OCI-LY3 (cell line): Measurements from ENCODE around the gene DNM3.

Experiments
- H2AFZ ChIP-seq: fragments of 200-600, 300-600 bp; shearing (Covaris generic); 2 replicates; pipeline ENCODE4 v1.6.0; 2014; ENCODE audit warnings: antibody characterized with exemption, low read depth, low read length
- H3K27ac ChIP-seq: fragments of 200-600, 300-600 bp; sonication (generic); 2 replicates; pipeline ENCODE4 v1.5.1; 2014; ENCODE audit warnings: mild to moderate bottlenecking, low read length, moderate library complexity, mixed read lengths
- H3K27me3 ChIP-seq: fragments of 200-600, 300-600 bp; sonication (generic); 2 replicates; pipeline ENCODE4 v1.6.1; 2014; ENCODE audit warnings: low read depth, low read length, mixed read lengths
- H3K36me3 ChIP-seq: fragments of 200-600, 300-600 bp; sonication (generic); replicated peaks from 2 replicates; pipeline ENCODE3; 2014; ENCODE audit warnings: low read depth, low read length, mixed read lengths
- H3K4me1 ChIP-seq: fragments of 300-600, 200-600 bp; sonication (generic); 2 replicates; pipeline ENCODE4 v1.6.1; 2014; ENCODE audit warnings: low read length, mixed read lengths
- H3K4me2 ChIP-seq: fragments of 200-600, 300-600 bp; sonication (generic); 2 replicates; pipeline ENCODE4 v1.6.1; 2014; ENCODE audit warnings: low read length, mixed read lengths
- H3K4me3 ChIP-seq: fragments of 300-600, 200-600 bp; sonication (generic); 2 replicates; pipeline ENCODE4 v1.5.1; 2014; ENCODE audit warnings: antibody characterized with exemption, mild to moderate bottlenecking, low read length, moderate library complexity
- H3K79me2 ChIP-seq: fragments of 300-600, 200-600 bp; shearing (Covaris generic); 2 replicates; pipeline ENCODE4 v1.6.1; 2014; ENCODE audit warnings: mild to moderate bottlenecking, low read length, mixed read lengths
- H3K9ac ChIP-seq: fragments of 300-600, 200-600 bp; shearing (Covaris generic); 2 replicates; pipeline ENCODE4 v1.6.0; 2014; ENCODE audit warnings: mild to moderate bottlenecking, low read length, moderate library complexity
- H3K9me3 ChIP-seq: fragments of 200-600, 300-600 bp; shearing (Covaris generic); 2 replicates; pipeline ENCODE4 v1.6.1; 2014; ENCODE audit warnings: low read length, mixed read lengths; ENCODE audit not compliant: insufficient read depth
- H4K20me1 ChIP-seq: fragments of 200-600, 300-600 bp; sonication (generic); 2 replicates; pipeline ENCODE4 v1.6.1; 2016; ENCODE audit warnings: low read length, mixed read lengths; ENCODE audit not compliant: insufficient read depth
- EZH2phosphoT487 ChIP-seq: fragments of 200-600 bp; shearing (Covaris generic); IDR thresholded peaks from 2 replicates; pipeline ENCODE4 v1.6.1; 2018; ENCODE audit warnings: antibody characterized with exemption, mixed run types, low read depth
- TF ChIP-seq, protein P1 (sequence below): fragments of 200-600, 300-600 bp; sonication (generic); IDR thresholded peaks from 2 replicates; pipeline ENCODE4 v1.5.1; 2014; ENCODE audit warnings: antibody characterized with exemption, low read length, low read depth

The DNM3 gene

GRCh38 chr1:172380441-172381244, 539.3 kb downstream of the DNM3 start:
- no peaks in the 10 kb centered on the region for H3K27me3 ChIP-seq
- H3K36me3 ChIP-seq, result peaks cover 6% of the 10 kb centered on the region
- no peaks in the 10 kb centered on the region for H3K79me2 ChIP-seq
- H2AFZ ChIP-seq, result peak overlapping the region; percentile 35
- H3K4me1 ChIP-seq, result peaks cover 63% of the 10 kb centered on the region
- peak overlapping the region; percentile 87 for H3K27ac ChIP-seq
- no peaks in the 10 kb centered on the region for H4K20me1 ChIP-seq
- H3K9ac ChIP-seq, result peak overlapping the region; percentile 72
- peak overlapping the region; percentile 50 for H3K4me3 ChIP-seq
- H3K4me2 ChIP-seq, result peak overlapping the region; percentile 66
- no peaks in the 10 kb centered on the region for H3K9me3 ChIP-seq
- no peak for TF ChIP-seq EZH2phosphoT487
- TF ChIP-seq, protein P1, sequence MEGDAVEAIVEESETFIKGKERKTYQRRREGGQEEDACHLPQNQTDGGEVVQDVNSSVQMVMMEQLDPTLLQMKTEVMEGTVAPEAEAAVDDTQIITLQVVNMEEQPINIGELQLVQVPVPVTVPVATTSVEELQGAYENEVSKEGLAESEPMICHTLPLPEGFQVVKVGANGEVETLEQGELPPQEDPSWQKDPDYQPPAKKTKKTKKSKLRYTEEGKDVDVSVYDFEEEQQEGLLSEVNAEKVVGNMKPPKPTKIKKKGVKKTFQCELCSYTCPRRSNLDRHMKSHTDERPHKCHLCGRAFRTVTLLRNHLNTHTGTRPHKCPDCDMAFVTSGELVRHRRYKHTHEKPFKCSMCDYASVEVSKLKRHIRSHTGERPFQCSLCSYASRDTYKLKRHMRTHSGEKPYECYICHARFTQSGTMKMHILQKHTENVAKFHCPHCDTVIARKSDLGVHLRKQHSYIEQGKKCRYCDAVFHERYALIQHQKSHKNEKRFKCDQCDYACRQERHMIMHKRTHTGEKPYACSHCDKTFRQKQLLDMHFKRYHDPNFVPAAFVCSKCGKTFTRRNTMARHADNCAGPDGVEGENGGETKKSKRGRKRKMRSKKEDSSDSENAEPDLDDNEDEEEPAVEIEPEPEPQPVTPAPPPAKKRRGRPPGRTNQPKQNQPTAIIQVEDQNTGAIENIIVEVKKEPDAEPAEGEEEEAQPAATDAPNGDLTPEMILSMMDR, result peak; percentile 41

GRCh38 chr1:172381946-172382345, 540.6 kb downstream of the DNM3 start:
- H3K9me3 ChIP-seq, result no peaks in the 10 kb centered on the region
- no peak for TF ChIP-seq EZH2phosphoT487
- TF ChIP-seq, protein P1, result no peak
- 0 out of 2 replicates have a peak overlapping the region, but pooled peaks have one; percentile 1 for H2AFZ ChIP-seq
- H3K9ac ChIP-seq, result peak overlapping the region; percentile 72
- H3K27me3 ChIP-seq, result no peaks in the 10 kb centered on the region
- no peak overlapping the region for H3K4me3 ChIP-seq
- H4K20me1 ChIP-seq, result no peaks in the 10 kb centered on the region
- H3K36me3 ChIP-seq, result peaks cover 6% of the 10 kb centered on the region
- H3K4me1 ChIP-seq, result peaks cover 54% of the 10 kb centered on the region
- peak overlapping the region; percentile 26; the same call in 1 of the 2 replicates for H3K4me2 ChIP-seq
- H3K79me2 ChIP-seq, result no peaks in the 10 kb centered on the region
- H3K27ac ChIP-seq, result peak overlapping the region; percentile 87

GRCh38 chr1:172382406-172382805, 541.1 kb downstream of the DNM3 start:
- no peak overlapping the region for H3K4me3 ChIP-seq
- H3K4me2 ChIP-seq, result no peak overlapping the region
- H3K36me3 ChIP-seq, result peaks cover 6% of the 10 kb centered on the region
- H3K4me1 ChIP-seq, result peaks cover 52% of the 10 kb centered on the region
- peak overlapping the region; percentile 72; the same call in 1 of the 2 replicates for H3K9ac ChIP-seq
- no peaks in the 10 kb centered on the region for H3K27me3 ChIP-seq
- no peaks in the 10 kb centered on the region for H4K20me1 ChIP-seq
- peak overlapping the region; percentile 87 for H3K27ac ChIP-seq
- no peak for TF ChIP-seq EZH2phosphoT487
- TF ChIP-seq, protein P1, result no peak
- H3K79me2 ChIP-seq, result no peaks in the 10 kb centered on the region
- 0 out of 2 replicates have a peak overlapping the region, but pooled peaks have one; percentile 1 for H2AFZ ChIP-seq
- no peaks in the 10 kb centered on the region for H3K9me3 ChIP-seq

DNA sequence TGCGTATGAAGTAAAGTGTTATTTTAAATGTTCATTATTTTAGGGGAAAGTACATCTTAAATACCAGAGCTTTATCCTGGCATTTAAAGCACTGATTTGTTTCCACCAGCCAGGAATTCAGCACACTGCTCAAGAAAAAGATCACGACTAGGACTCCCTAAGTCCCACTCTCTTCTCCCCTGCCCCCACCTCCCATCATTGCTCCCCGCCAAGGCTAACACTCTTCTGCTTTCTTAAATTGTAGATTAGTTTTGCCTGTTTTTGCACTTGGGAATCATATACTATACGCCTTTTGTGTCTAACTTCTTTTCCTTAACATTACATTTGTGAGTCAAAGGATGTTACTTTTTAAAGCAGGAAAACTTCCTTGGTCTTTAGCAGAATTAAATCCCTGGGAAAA, 541.7 kb downstream of the DNM3 start:
- H3K79me2 ChIP-seq, result no peaks in the 10 kb centered on the region
- peaks cover 52% of the 10 kb centered on the region for H3K4me1 ChIP-seq
- H2AFZ ChIP-seq, result no peak overlapping the region
- TF ChIP-seq, protein P1, result no peak
- TF ChIP-seq EZH2phosphoT487, result no peak
- peaks cover 5% of the 10 kb centered on the region for H3K36me3 ChIP-seq
- H3K9ac ChIP-seq, result no peak overlapping the region
- H4K20me1 ChIP-seq, result no peaks in the 10 kb centered on the region
- no peak overlapping the region for H3K4me2 ChIP-seq
- H3K9me3 ChIP-seq, result no peaks in the 10 kb centered on the region
- H3K27ac ChIP-seq, result peak overlapping the region; percentile 87; the same call in 1 of the 2 replicates
- no peaks in the 10 kb centered on the region for H3K27me3 ChIP-seq
- no peak overlapping the region for H3K4me3 ChIP-seq
